HUES48 (cell line): Measurements from ENCODE around the gene CZIB.
"Not testable (repeated sequence)": the region's sequence is repeated elsewhere in the genome, so short reads cannot be mapped to it uniquely, and the experiment has no call there.

Source experiments
- H3K27ac ChIP-seq: one replicate; pipeline ENCODE4 v1.7.0; 2013; ENCODE audit warnings: low read depth, low read length, inconsistent platforms
- H3K27me3 ChIP-seq: 2 replicates; pipeline ENCODE4 v1.6.1; 2013; ENCODE audit warnings: mild to moderate bottlenecking, low read length; ENCODE audit not compliant: control insufficient read depth, insufficient read depth
- H3K36me3 ChIP-seq: 2 replicates; pipeline ENCODE4 v1.6.1; 2013; ENCODE audit warnings: low read length; ENCODE audit not compliant: control insufficient read depth, insufficient read depth
- H3K4me1 ChIP-seq: 2 replicates; pipeline ENCODE4 v1.6.1; 2013; ENCODE audit warnings: mild to moderate bottlenecking, low read length; ENCODE audit not compliant: control insufficient read depth, insufficient read depth
- H3K4me3 ChIP-seq: 2 replicates; pipeline ENCODE4 v1.5.1; 2013; ENCODE audit warnings: mild to moderate bottlenecking, low read depth, low read length
- H3K9ac ChIP-seq: 2 replicates; pipeline ENCODE4 v1.6.1; 2013; ENCODE audit warnings: mild to moderate bottlenecking, low read depth, low read length, moderate library complexity
- H3K9me3 ChIP-seq: 2 replicates; pipeline ENCODE4 v1.6.1; 2013; ENCODE audit warnings: low read length; ENCODE audit not compliant: control insufficient read depth, insufficient read depth

The CZIB gene

DNA sequence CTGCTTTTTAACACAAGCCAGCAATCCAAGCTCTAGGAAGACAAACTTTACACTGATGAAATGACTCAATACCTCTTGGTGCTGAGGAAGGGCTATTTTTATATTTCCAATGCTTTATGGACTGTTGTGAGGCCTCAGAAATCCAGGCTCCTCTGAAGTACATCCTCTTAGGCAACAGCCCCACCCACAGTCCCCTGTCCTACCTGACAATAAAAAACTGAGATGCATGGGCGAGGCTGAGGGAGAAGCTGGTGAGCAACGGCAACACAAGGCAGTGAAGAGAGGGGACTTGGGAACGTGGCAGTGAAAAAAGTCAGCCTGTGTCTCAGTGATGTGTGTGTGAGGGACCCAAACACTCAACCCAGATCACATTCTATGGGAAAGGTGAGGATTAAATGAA lies 33.9 kb downstream of the CZIB start:
- H3K27ac ChIP-seq = no peak overlapping the region
- H3K9me3 ChIP-seq = no peaks in the 10 kb centered on the region
- H3K36me3 ChIP-seq = no peaks in the 10 kb centered on the region
- peaks cover 3% of the 10 kb centered on the region; the same call in 1 of the 2 replicates for H3K27me3 ChIP-seq
- peaks cover 4% of the 10 kb centered on the region; the same call in 1 of the 2 replicates for H3K4me1 ChIP-seq
- no peak overlapping the region for H3K9ac ChIP-seq
- no peak overlapping the region for H3K4me3 ChIP-seq

DNA sequence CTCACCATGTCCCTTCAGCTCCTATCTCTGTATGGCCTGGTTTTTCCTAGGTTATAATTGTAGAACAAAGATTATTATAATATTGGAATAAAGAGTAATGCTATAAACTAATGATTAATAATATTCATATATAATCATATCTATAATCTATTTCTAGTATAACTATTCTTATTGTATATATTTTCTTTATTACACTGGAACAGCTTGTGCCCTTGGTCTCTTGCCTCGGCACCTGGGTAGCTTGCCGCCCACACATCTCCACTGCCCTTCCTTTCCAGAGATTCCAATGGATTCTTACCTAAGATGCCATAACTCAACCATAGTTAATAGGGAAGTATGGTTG lies 34.5 kb downstream of the CZIB start:
- H3K27ac ChIP-seq, H3K9me3 ChIP-seq, H3K9ac ChIP-seq, H3K36me3 ChIP-seq, H3K4me1 ChIP-seq, H3K27me3 ChIP-seq, H3K4me3 ChIP-seq: not testable (repeated sequence)

- Histone ChIP-seq H3K9ac (no peak overlapping the region), H3K27me3 (peaks cover 3% of the 10 kb centered on the region; the same call in 1 of the 2 replicates), H3K4me1 (0 out of 2 replicates have a peak, but pooled peaks cover 4% of the 10 kb centered on the region), H3K36me3 (no peaks in the 10 kb centered on the region), H3K27ac (no peak overlapping the region), H3K9me3 (no peaks in the 10 kb centered on the region), H3K4me3 (no peak overlapping the region)
Measured at GRCh38 chr1:53183095-53183990, 37.1 kb downstream of the CZIB start.

DNA sequence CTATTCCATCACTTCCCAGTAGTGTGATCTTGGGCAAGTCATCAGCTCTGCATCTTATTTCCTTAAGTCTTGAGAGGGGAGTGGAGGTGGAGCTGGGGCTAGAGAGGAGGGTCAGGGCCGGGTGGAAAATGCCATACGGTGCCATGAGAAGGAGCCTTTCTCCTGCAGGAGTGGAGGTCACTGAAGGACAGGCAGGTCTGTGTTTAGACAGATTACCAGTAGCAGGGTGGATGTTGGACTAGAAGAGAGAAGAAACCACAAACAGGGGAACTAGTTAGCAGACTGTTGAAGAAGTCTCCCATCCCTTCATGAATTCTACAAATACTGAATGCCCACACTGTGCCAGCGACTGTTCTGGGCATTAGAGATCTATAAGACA lies 37.7 kb downstream of the CZIB start:
- no peak overlapping the region for H3K4me3 ChIP-seq
- H3K27me3 ChIP-seq = peaks cover 3% of the 10 kb centered on the region; the same call in 1 of the 2 replicates
- 0 out of 2 replicates have a peak, but pooled peaks cover 3% of the 10 kb centered on the region for H3K4me1 ChIP-seq
- H3K36me3 ChIP-seq = no peaks in the 10 kb centered on the region
- no peak overlapping the region for H3K9ac ChIP-seq
- H3K27ac ChIP-seq = no peak overlapping the region
- H3K9me3 ChIP-seq = no peaks in the 10 kb centered on the region

- Histone ChIP-seq H3K4me1 (no peaks in the 10 kb centered on the region), H3K9ac (no peak overlapping the region), H3K36me3 (no peaks in the 10 kb centered on the region), H3K27ac (no peak overlapping the region), H3K27me3 (peaks cover 3% of the 10 kb centered on the region; the same call in 1 of the 2 replicates), H3K9me3 (no peaks in the 10 kb centered on the region), H3K4me3 (no peak overlapping the region)
Measured at GRCh38 chr1:53182111-53182593, 38.3 kb downstream of the CZIB start.

- Histone ChIP-seq H3K9me3 (no peaks in the 10 kb centered on the region), H3K27ac (no peak overlapping the region), H3K4me3 (no peak overlapping the region), H3K36me3 (no peaks in the 10 kb centered on the region), H3K4me1 (no peaks in the 10 kb centered on the region), H3K9ac (no peak overlapping the region), H3K27me3 (peaks cover 3% of the 10 kb centered on the region; the same call in 1 of the 2 replicates)
Measured at GRCh38 chr1:53180951-53181350, 39.5 kb downstream of the CZIB start.

DNA sequence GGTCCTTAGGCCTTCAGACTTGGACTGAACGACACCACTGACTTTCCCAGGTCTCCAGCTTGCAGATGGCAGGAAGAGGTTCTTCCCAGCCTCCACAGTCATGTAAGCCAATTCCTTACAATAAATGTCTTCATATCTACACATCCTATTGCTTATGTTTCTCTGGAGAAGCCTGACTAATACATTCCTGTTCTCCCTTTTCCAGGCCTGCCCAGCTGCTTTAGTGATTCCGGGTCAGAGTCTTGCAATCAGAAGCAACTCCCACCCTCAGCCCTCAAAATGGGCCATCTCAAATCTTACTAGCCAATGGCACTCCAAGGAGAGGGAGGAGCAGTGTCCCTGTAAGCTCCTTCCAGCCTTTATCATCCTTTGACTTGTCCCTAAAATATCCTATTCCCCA lies 40.2 kb downstream of the CZIB start:
- no peaks in the 10 kb centered on the region for H3K36me3 ChIP-seq
- H3K4me3 ChIP-seq = no peak overlapping the region
- H3K27me3 ChIP-seq = peaks cover 3% of the 10 kb centered on the region; the same call in 1 of the 2 replicates
- H3K27ac ChIP-seq = no peak overlapping the region
- no peaks in the 10 kb centered on the region for H3K9me3 ChIP-seq
- H3K9ac ChIP-seq = no peak overlapping the region
- H3K4me1 ChIP-seq = no peaks in the 10 kb centered on the region; the same call in 1 of the 2 replicates

- no peaks in the 10 kb centered on the region for H3K36me3 ChIP-seq
- H3K9me3 ChIP-seq = no peaks in the 10 kb centered on the region
- H3K27ac ChIP-seq = no peak overlapping the region
- H3K4me3 ChIP-seq = no peak overlapping the region
- no peak overlapping the region for H3K9ac ChIP-seq
- H3K4me1 ChIP-seq = no peaks in the 10 kb centered on the region; the same call in 1 of the 2 replicates
- no peaks in the 10 kb centered on the region; the same call in 1 of the 2 replicates for H3K27me3 ChIP-seq
Measured at GRCh38 chr1:53176452-53177208, 43.8 kb downstream of the CZIB start.

DNA sequence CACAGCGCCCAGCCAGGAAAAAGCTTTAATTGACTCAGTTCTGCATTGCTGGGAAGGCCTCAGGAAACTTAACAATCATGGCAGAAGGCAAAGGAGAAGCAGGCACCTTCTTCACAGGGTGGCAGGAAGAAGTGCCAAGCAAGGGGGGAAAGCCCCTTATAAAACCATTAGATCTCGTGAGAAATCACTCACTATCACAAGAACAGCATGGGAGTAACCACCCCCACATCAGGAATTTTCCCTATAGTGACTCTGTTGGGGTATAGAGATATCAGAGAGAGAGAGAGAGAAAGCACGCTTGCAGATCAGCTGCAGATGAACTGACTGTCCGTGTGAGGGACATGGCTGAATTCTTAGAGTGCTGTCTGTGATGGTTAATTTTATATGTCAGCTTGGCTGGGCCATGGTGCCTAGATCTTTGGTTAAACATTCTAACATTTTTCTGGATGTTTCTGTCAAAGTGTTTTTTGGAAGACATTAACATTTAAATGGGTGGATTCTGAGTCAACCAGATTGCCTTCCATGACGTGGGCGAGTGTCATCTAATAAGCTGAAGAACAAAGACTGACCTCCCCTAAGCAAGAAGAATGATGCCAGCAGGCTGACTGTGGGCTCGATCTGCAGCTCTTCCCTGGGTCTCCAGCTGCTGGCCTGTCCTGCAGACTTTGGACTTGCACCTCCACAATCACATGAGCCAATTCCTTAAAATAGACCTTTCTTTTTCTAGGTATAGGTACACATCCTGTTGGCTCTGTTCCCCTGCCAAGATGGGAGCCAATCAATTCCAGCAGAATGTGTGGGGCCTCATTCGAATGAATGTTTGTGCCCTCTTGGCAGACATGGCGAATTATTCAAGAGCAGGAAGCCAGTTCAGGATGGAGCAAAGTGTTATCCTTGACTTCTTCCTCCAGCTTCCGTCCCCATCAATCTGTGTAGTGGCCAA lies 45.2 kb downstream of the CZIB start:
- Histone ChIP-seq H3K9ac (no peak overlapping the region), H3K9me3 (no peaks in the 10 kb centered on the region), H3K27me3 (no peaks in the 10 kb centered on the region; the same call in 1 of the 2 replicates), H3K36me3 (no peaks in the 10 kb centered on the region), H3K4me3 (no peak overlapping the region), H3K27ac (peak overlapping the region; percentile 32), H3K4me1 (no peaks in the 10 kb centered on the region; the same call in 1 of the 2 replicates)

GRCh38 chr1:53172426-53173128 lies 47.9 kb downstream of the CZIB start:
- H3K36me3 ChIP-seq = no peaks in the 10 kb centered on the region
- H3K4me1 ChIP-seq = no peaks in the 10 kb centered on the region; the same call in 1 of the 2 replicates
- H3K9me3 ChIP-seq = no peaks in the 10 kb centered on the region
- no peaks in the 10 kb centered on the region for H3K27me3 ChIP-seq
- no peak overlapping the region for H3K27ac ChIP-seq
- no peak overlapping the region for H3K4me3 ChIP-seq
- no peak overlapping the region for H3K9ac ChIP-seq
